Ovary (tissue), 3 donors: ENCODE measurements around the gene CCDC175.

Experiments used
- POLR2A ChIP-seq: fragments of 450-650 bp; IDR thresholded peaks from one replicate; pipeline ENCODE4 v1.6.1; 2017; ENCODE audit warnings: antibody characterized with exemption, mild to moderate bottlenecking, moderate library complexity
- TF ChIP-seq, protein P1 (sequence below), 3 donors: fragments of 450-650 bp in 2 of 3; fragments of 200-600 bp in 1 of 3; IDR thresholded peaks; one replicate each; pipeline versions ENCODE4 v1.5.1 to v1.8.0; 2016 to 2022; ENCODE audit warnings: antibody characterized with exemption in 3 of 3, mild to moderate bottlenecking in 1 of 3
- donor health status: DM: no; HTN: no; CAD: no.

DNA sequence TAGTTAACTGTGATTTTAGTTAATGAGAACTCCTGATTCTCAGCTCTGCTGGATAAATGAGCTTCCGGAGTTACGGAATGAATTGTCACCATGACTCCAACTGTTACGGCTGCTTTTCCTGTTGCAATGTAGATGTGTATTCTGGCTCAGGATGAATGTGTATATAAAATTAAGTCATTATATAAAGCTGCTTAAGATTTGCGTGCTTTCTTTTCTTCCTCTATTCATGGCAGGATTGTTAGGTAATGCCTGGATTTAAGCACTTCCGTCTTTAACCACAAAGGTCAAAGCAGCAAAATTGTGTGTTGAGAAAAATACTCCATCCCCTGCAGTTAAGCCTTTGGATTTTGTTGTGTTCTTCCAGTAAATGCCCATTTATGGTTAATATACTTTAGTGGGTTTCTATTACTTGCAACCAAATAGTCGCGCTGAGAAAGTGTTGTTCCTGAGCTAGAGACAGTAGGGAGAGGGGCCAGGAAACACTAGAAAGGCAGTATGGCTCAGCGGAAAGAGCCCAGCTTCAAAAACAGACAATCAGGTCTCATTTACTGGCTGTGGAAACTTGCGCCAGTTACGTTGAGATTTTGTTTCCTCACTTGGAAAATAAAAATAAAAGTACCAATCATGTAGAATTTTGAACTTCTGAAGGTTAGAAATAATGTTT lies 9.4 kb upstream of the CCDC175 start:
- TF ChIP-seq, protein P1, sequence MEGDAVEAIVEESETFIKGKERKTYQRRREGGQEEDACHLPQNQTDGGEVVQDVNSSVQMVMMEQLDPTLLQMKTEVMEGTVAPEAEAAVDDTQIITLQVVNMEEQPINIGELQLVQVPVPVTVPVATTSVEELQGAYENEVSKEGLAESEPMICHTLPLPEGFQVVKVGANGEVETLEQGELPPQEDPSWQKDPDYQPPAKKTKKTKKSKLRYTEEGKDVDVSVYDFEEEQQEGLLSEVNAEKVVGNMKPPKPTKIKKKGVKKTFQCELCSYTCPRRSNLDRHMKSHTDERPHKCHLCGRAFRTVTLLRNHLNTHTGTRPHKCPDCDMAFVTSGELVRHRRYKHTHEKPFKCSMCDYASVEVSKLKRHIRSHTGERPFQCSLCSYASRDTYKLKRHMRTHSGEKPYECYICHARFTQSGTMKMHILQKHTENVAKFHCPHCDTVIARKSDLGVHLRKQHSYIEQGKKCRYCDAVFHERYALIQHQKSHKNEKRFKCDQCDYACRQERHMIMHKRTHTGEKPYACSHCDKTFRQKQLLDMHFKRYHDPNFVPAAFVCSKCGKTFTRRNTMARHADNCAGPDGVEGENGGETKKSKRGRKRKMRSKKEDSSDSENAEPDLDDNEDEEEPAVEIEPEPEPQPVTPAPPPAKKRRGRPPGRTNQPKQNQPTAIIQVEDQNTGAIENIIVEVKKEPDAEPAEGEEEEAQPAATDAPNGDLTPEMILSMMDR (IDR thresholded peaks at IDR 0.05), result no peak
- TF ChIP-seq POLR2A, result no peak
